Measurements from ENCODE around the gene CLTCL1. TPM values are rescaled to one million over a fixed set of nuclear protein-coding genes. Genes with fewer than 3 reads are reported as not detected.
"Not testable (repeated sequence)": the region's sequence is repeated elsewhere in the genome, so short reads cannot be mapped to it uniquely, and the experiment has no call there.

CLTCL1 gene
- total RNA-seq, 1 donor from 2014 or later, result 4.5 TPM

DNA sequence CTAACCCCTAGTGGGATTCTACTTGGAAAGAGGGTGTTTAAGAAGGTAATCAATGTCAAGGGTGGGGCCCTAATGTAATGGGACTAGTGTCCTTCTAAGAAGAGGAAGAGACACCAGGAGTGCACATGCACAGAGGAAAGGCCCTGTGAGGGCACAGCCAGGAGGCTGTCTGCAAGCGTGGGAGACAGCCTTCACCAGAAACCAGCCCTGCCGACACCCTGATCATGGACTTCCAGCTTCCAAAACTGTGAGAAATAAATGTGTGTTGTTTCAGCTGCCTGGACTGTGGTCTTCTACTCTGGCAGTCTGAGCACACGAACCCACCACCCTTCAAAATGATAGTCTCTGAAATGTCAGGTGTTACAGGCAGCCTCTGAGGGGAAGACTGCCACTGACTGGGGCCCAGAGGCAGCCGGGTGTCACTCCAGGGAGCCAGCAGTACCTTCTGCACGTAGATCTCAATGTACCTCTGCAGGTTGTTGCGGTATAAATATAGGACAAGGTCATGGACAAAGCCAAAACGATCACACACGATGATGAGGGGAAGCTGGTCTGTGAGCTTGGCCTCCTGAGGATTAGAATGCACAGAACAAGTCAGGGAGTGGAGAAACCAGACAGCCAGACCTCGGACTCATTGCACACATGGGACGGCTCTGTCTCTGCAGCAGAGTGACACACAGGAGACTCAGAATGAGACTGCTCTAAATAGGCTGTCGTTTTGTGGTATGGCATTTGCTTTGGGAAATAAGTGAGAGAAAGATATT, 69.1 kb downstream of the CLTCL1 start:
- ATAC-seq (no peak), DNase-seq (ENCODE audit: low spot score) (no peak)

DNA sequence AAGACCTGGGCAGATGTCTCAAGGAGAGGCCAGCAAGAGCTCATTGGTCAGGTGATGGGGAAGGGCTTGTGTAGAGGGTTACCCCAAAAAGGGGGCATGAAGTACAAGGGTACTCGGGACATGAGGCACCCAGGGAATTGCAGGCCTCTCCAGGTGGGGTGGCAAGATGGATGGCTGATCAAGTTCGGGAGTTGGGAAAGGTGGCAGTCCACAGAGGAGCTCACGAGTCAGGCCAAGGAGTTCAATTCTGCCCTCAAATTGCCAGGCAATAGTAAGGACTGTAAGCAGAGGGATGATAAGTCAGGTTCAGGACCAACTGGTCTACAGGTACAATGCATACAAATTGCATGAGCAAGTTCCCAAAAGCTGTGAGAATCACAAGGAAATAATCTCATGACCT, 70.7 kb downstream of the CLTCL1 start:
- ATAC-seq, result no peak
- DNase-seq (ENCODE audit: low spot score), result no peak

DNA sequence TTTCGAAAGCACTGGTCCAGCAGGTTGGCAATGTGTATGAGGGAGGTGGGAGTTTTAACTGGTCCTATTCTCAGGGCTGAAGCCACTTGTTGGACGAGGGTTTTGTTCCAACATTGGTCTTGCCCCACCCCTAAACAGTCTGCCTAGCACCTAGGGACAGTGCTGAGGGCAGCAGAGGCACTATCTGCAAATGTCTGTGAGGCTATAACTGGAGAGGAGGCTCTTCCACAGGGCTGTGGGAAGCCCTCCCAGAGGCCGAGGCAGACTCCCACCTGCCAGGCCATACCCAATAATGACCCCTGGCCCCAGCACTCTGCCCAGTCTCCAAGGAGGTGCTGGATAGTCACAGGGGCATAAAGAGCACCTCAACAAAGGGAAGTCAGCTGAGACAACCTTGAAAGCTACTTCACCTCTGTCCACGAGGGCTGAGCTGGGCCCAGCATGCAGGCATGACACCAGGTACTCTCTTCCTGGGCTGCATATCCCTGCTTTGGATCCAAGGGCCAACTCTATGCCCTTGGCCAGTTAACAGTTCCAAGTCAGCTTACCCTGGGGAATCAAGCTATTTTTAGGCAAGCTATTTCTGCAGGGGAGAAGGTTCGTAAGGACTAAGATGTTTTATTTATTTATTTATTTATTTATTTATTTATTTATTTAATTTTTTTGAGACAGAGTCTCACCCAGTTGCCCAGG, 72.8 kb downstream of the CLTCL1 start:
- ATAC-seq (no peak), DNase-seq (ENCODE audit: low spot score) (no peak)

DNA sequence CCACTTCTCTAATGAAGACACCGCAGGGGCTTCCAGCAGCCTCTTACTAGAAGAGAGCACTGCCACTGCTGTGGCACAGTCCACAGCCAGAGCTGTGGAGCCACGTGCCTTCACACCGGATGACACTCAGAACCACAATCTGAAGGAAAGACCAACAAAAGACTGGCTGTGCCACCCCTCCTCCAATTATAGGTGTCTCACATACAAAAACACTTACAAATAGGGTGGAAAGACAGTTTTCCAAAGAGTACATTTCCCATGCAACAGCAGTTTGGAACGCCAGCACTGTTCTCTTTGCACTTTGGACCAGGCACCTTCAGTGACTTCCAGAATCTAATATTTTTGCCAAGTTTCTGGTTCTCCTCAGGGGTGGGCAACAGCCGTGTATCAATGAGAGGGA, 74.9 kb downstream of the CLTCL1 start:
- DNase-seq (ENCODE audit: low spot score), result no peak
- peak; percentile 84 for ATAC-seq

DNA sequence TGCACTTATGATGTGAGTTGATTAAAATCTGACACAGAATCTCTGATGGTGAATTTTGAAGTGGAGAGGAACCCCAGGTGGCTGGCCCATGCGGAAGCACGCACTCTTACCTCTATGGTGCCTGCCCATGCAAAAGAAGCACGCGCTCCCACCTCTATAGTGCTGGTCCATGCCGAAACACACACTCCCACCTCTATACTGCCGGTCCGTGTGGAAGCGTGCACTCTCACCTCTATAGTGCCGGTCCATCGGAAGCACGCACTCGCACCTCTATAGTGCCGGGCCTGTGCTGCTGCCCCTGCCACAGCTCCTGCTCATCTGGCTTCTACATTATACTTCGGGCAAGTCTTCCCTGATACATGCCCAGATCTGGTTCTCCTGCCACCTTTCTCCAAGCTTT, 76.2 kb downstream of the CLTCL1 start:
- DNase-seq (ENCODE audit: low spot score) (no peak), ATAC-seq (no peak)

DNA sequence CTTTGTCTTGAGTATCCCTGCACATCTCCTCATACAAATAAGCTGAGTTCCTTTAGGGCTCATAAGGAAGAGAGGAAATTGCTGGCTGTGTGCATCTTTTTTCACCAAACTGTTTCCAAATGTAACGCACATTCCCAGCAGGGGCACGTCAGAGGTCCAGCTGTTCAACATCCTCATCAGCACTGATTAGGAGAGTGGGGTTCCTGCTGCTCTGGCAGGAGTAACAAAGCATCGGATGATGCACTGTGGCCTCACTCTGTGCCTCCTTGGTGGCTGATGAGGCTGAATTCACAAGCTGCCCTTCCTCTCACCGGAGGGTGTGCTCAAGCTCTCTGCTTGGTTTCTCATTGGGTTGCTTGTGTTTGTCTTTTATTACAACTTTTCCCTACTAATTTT, 77.4 kb downstream of the CLTCL1 start:
- no peak for ATAC-seq

DNA sequence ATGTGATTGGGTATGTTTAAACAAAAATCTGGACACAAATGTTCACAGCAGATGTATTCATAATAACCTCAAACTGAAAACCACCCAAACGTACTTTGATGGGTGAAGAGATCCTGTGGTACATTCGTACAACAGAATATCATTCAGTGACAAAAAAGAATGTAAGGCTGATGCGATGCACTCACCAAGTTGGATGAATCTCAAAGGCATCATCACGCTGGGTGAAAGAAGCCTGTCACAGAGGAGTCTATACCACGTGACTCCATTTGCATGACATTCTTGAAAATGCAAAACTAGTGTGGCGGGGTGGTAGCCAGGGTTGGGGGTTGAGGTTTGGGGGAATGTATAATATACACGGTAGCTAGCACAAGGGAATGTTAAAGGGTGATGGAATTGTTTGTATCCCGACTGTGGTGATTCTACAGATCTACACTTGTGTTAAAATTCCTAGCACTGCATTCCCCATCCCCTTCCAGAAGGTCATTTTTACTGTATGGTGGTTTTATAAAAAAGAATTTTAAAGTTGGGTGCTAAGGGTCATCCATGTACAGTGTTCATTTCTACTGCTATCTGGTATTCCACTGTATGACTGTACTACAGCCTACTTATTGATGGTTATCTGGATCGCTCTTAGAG, 78.0 kb downstream of the CLTCL1 start:
- DNase-seq (ENCODE audit: low spot score), result no peak
- no peak for ATAC-seq

More for the DNA sequence above, 77.4 kb downstream of the CLTCL1 start:
- DNase-seq (ENCODE audit: low spot score), result no peak

DNA sequence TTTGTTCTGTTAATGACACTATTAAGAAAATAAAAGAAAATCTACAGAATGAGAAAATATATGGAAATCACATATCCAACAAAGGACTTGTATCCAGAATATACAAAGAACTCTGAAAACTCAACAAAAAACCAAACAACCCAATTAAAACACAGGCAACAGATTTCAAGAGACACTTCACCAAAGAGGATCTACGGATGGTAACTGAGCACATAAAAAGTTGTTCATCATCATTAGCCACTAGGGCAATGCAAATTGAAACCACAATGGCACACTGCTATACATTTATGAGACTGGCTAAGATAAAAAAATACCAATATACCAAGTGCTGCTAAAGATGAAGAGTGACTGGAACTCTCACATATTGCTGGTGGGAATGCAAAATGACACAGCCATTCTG, 78.5 kb downstream of the CLTCL1 start:
- no peak for DNase-seq (ENCODE audit: low spot score)
- no peak for ATAC-seq

DNA sequence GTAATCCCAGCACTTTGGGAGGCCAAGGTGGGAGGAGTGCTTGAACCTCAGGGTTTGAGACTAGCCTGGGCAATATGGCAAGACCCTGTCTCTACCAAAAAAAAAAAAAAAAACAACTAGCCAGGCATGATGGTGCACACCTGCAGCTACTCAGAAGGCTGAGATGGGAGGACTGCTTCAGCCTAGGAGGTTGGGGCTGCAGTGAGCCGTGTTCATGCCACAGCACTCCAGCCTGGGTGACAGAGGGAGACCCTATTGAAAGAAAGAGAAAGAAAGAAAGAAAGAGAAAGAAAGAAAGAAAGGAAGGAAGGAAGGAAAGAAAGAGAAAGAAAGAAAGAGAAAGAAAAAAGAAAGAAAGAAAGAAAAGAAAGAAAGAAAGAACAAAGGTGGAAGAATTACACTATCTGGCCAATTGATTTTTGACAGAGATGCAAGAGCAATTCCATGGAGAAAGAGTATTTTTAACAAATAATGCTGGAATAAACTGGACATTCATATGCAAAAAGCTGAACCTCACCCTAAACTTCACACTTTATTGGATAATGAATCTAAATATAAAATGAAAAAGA, 79.1 kb downstream of the CLTCL1 start:
- no peak for ATAC-seq
- no peak for DNase-seq (ENCODE audit: low spot score)

DNA sequence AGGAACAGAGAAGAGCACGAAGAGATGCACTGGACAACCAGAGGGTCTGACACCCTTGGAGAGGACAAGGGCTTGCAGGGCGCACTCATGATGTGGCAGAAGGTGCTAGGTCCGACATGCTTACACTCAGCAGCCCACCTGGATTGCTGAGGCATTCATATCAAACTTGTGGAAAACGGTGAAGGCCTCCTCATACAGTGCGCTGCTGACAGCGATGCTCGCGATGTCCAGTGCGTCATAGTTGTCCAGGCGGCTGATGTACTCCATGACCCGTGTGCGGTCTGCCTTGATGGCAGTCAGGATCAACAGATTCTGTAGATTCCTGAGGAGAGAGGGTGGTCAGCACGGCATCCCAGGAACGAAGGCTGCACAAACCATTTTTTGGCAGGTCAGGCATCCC, 81.3 kb downstream of the CLTCL1 start:
- DNase-seq (ENCODE audit: low spot score) (no peak), ATAC-seq (no peak)

DNA sequence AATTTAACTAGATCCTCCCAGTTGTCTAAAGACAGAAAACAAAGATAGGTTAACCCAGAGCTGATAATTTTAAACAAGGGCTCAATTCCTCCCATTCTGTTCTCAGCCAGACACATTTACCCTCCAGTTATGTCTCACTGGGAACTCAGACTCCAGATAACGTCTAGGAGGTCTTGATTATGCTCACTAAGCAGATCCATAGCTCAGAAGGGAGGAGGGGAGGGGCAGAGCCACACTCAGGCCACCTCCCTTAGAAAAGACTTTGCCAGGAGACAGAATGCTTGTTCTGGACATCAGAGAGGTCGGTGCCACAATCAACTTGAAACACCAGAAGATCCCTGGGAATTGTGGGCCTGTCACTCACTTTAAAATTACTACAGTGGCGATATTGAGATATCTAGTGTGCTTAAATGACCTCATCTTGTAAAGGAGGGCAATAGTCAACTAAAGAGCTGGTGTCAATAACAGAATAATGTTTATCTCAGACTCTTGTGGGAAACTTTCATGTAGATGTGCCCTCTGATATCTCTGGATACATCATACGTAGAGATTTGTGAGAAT, 83.2 kb downstream of the CLTCL1 start:
- DNase-seq (ENCODE audit: low spot score), result no peak
- ATAC-seq, result no peak

DNA sequence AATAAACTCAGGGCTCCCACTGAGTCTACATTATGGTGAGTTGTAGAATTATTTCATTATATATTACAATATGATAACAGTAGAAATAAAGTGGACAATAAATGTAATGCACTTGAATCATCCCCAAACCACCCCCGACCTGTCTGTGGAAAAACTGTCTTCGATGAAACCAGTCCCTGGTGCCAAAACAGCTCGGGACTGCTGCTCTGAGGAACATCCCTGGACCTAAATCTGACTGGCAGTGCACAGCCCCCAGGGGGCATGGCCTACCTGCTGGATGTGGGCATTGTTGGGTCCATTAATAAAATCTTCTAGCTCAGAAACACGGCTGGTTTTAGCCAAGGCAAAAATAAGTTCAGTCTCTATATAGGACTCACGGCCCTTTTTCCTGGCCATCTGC, 83.6 kb downstream of the CLTCL1 start:
- ATAC-seq, result no peak

DNA sequence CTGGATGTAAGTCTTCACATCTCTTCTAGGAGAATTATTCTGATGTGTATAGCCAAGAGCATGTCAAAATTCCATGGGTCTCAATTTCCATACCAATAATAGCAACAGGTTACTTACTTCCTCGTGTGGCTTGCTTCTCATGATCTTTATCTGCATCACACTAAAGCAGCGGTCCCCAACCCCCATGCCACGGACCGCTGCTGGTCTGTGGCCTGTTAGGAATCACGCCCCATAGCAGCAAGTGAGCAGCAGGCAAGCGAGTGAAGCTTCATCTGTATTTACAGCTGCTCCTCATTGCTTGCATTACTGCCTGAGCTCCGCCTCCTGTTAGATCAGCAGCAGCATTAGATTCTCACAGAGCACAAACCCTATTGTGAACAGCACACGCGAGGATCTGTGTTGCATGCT, 84.1 kb downstream of the CLTCL1 start:
- ATAC-seq (no peak), DNase-seq (ENCODE audit: low spot score) (no peak)

More for the DNA sequence above, 83.6 kb downstream of the CLTCL1 start:
- no peak for DNase-seq (ENCODE audit: low spot score)

DNA sequence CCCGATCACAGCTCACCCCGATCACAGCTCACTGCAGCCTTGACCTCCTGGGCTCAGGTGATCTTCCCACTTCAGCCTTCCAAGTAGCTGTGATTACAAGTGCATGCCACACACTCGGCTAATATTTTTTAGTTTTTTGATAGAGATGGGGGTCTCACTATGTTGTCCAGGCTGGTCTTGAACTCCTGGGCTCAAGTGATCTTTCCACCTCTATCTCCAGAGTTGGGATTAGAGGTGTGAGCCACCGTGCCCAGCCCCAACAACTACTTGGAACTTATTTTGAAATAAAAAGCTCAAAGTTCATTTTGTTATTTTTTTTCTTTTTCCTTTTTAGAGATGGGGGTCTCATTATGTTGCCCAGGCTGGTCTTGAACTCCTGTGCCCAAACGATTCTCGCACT, 85.2 kb downstream of the CLTCL1 start:
- ATAC-seq (no peak), DNase-seq (ENCODE audit: low spot score) (no peak)

DNA sequence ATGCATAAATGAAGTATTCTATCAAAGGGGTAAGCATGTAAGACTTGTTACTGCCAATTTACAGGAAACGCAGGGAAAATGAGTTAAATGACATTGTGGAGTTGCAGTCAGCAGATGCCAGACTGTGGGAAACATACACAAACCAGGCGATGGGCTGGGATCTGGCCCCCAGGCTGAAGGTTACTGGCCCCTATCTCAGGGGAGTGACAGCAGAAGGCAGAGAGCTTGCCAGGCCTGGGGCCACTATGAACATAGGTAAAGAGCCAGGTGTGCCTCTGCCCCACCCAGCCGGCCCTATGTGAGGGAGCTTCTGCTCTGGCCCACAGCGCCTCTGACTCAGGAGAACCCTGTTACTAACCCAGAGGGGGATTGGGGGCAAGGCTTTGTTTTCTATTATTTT, 86.9 kb downstream of the CLTCL1 start:
- ATAC-seq, result no peak
- no peak for DNase-seq (ENCODE audit: low spot score)

DNA sequence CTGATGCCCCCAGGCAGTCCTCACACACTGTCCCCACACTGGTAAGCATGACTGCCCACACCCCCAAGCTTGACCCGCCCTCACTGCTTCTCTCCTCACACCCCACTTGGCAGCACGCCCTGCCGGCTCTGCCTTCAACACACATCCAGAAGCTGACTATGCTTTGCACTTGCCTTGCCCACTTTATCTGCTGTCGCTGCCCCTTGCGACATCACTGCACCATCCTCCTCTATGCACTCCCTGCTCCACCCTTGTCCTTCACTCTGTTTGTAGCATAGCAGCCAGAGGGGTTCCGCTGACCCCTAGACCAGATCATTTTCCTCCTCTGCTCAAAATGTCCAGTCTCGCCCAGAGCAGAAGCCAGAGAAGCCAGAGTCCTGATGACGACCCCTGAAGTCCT, 87.7 kb downstream of the CLTCL1 start:
- ATAC-seq, result no peak
- no peak for DNase-seq (ENCODE audit: low spot score)

DNA sequence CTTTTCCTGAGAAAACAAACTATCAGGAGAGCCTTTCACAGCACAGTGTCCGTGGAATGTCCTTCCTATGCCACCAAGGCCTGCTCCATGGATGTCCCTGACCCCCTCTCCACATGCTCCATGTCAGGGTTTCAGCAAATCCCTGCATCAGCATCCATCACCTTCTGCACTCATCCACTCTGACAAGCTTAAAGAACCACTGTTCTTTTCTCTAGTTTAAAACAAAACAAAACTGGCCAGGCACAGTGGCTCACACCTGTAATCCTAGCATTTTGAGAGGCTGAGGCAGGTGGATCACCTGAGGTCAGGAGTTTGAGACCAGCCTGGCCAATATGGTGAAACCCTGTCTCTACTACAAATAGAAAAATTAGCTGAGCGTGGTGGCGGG, 88.7 kb downstream of the CLTCL1 start:
- ATAC-seq; DNase-seq (ENCODE audit: low spot score): not testable (repeated sequence)

DNA sequence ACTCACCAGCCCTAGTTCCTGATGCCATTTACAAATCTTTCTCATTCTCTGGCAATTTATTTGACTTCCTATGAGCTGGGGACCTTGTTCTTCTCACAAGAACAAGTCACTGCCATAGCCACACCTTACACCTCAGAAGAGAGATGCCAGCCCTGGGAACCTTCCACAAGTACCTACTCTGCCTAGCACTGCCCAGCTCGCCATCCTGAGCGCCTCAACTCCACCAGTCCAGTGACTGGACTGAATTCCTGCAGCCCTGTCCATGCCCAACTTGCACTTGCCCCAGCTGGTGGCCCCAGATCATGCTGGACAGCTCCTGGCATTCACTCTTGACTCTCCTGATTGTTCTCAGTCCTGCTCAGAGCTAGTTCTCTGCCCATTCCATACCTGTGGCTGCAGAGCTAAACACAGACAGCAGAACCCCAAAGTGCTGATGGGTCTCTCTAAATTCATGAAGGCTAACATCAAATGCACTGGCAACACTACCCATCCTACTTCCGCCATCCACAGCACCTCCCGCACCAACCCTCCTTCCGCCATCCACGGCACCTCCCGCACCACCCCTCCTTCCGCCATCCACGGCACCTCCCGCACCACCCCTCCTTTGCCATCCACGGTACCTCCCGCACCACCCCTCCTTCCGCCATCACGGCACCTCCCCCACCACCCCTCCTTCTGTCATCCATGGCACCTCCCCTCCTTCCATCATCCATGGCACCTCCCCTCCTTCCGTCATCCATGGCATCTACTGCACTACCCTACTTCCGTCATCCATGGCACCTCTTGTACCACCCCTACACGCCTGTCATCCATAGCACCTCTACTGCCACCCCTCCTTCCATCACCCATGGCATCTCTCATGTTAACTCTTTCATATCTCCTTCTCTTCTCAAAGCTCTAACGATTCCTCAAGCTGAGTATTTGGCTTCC, 89.4 kb downstream of the CLTCL1 start:
- no peak for DNase-seq (ENCODE audit: low spot score)

DNA sequence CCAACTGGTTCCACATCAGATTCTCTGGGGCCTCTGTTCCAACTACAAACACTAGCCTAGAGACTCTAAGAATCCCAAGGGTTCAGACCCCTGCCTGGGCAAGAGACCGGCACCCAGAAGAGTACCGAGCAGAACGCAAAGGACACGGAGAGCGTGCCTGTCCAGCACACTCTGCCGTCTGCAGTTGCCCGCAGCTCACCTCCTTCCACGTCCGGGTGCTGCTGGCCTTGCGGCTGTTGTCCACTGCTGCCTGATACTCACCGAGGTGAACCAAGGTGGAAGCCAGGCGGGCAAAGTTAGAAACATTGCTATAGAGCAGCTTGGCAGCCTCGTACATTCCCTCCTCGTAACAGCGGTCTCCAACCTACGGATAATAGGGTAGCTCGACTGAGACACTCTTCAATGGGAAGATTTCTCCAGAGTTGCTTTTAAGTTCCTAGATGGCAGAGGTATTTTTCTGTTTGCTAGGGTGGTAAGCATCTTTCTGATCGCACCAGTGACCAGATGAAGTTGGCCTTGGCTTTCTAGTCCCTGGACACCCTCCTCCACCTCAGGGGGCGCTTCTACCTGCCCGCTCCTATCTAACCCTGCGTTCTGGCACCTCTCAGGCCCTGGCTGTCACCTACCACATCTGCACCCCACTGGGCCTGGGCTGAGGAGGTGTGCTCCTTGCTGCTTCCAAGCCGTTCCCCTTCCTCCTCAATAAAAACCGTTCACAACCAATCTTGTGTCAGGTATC, 90.2 kb downstream of the CLTCL1 start:
- ATAC-seq (no peak), DNase-seq (ENCODE audit: low spot score) (no peak)

More for the DNA sequence above, 89.4 kb downstream of the CLTCL1 start:
- peak; percentile 22 for ATAC-seq

DNA sequence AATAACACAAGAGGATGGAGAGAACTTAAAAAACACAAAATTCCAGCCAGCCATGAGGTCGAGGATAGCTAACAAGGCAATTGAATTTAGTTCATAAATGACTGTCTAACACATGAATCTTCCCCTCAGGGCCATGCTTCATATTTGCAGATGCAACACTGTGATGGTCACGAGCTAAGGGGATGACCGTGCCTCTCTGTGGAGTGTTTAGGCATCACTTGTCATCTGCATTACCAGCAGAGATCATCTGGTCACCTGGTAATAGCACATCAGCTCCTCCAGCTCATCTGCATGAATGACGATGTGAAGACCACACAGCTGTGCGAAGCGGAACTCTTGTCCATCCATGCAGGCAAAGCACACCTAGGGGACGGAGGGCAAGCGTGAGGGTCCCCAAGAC, 92.0 kb downstream of the CLTCL1 start:
- ATAC-seq (no peak), DNase-seq (ENCODE audit: low spot score) (no peak)
